ENCODE measurements around the gene HNRNPUL1. TPM values are rescaled to one million over a fixed set of nuclear protein-coding genes. Genes with fewer than 3 reads are reported as not detected.
A peak's percentile ranks its signal among the peaks of the same experiment; 100 is the strongest.

HNRNPUL1 gene
- total and polyA plus RNA-seq, 10 of the 15 experiments (the other 5 are each of a cell fraction or from before 2014, with no cell fraction given), result 11.1 to 276 (median 117) TPM

GRCh38 chr19:41302624-41303351 lies 38.6 kb downstream of the HNRNPUL1 start (continued):
- TF ChIP-seq ATF2 (IDR thresholded peaks at IDR 0.05; ENCODE audit: low read length), result no peak
- TF ChIP-seq ETV6 (conservative IDR thresholded peaks at IDR 0.05 in 1 of 2, IDR thresholded peaks at IDR 0.05 in 1 of 2; ENCODE audit: borderline replicate concordance in 1 of 2, low read depth in 1 of 2), result peak in 1 of 2 experiments; percentile 80; a peak in 1 of 4 replicates
- no peak for TF ChIP-seq ATF3 (IDR thresholded peaks at IDR 0.05; ENCODE audit: borderline replicate concordance, extremely low read depth, low read depth, low read length)
- TF ChIP-seq RUNX3 (IDR thresholded peaks at IDR 0.05; ENCODE audit: low read length), result 0 out of 2 replicates have a peak, but pooled peaks have one; percentile 26
- TF ChIP-seq PBX3 (IDR thresholded peaks at IDR 0.05; ENCODE audit: insufficient replicate concordance, low read depth, low read length), result no peak
- TF ChIP-seq IKZF1 (conservative IDR thresholded peaks at IDR 0.05), result peak; percentile 77
- TF ChIP-seq EED (IDR thresholded peaks at IDR 0.05; ENCODE audit: low read depth), result no peak
- no peak for TF ChIP-seq TCF3 (IDR thresholded peaks at IDR 0.05; ENCODE audit: borderline replicate concordance, insufficient read depth, low read depth, low read length)
- TF ChIP-seq EP300 (IDR thresholded peaks at IDR 0.05; ENCODE audit: borderline replicate concordance in 1 of 2, control insufficient read depth in 1 of 2, low read depth in 2 of 2, low read length in 2 of 2), result no peak
- peak; percentile 57 for TF ChIP-seq ZNF687 (IDR thresholded peaks at IDR 0.05)
- TF ChIP-seq SPI1 (IDR thresholded peaks at IDR 0.05; ENCODE audit: borderline replicate concordance, insufficient read depth, low read depth, low read length), result peak; percentile 75; the same call in 1 of the 2 replicates
- TF ChIP-seq CBFB (IDR thresholded peaks at IDR 0.05; ENCODE audit: low read depth), result no peak
- no peak for TF ChIP-seq CHD1 (IDR thresholded peaks at IDR 0.05; ENCODE audit: low read depth, low read length)
- TF ChIP-seq CHD2 (IDR thresholded peaks at IDR 0.05; ENCODE audit: borderline replicate concordance, low read depth, low read length), result no peak
- no peak for TF ChIP-seq RFX5 (IDR thresholded peaks at IDR 0.05; ENCODE audit: low read depth, low read length)
- no peak for TF ChIP-seq REST (IDR thresholded peaks at IDR 0.05; ENCODE audit: low read depth, low read length)
